K562 (cell line): ENCODE measurements around the gene PPP1R14B. TPM values are rescaled to one million over a fixed set of nuclear protein-coding genes. Genes with fewer than 3 reads are reported as not detected.

Experiments
- CHD2 ChIP-seq: IDR thresholded peaks from 2 replicates; pipeline ENCODE4 v1.6.1; 2011; ENCODE audit warnings: low read depth, low read length
- EP300 ChIP-seq: IDR thresholded peaks from 2 replicates; pipeline ENCODE4 v1.6.1; 2012; ENCODE audit warnings: low read length, improper control_type of control experiment
- ETS2 ChIP-seq: IDR thresholded peaks from 2 replicates; pipeline ENCODE4 v1.6.1; 2016; ENCODE audit warnings: borderline replicate concordance, missing genetic modification characterization, mild to moderate bottlenecking, moderate library complexity, missing compliant biosample characterization; ENCODE audit not compliant: poor library complexity, severe bottlenecking
- HDGF ChIP-seq: fragments of 450-650 bp; IDR thresholded peaks from 2 replicates; pipeline ENCODE4 v1.6.1; 2016
- LARP7 ChIP-seq: fragments of 450-650 bp; IDR thresholded peaks from 2 replicates; pipeline ENCODE4 v1.6.1; 2016
- POLR3G ChIP-seq: IDR thresholded peaks from 2 replicates; pipeline ENCODE4 v1.6.1; 2011; ENCODE audit not compliant: insufficient read length, insufficient replicate concordance; ENCODE audit errors: extremely low read depth
- RB1 ChIP-seq: fragments of 450-650 bp; IDR thresholded peaks from 2 replicates; pipeline ENCODE4 v1.6.1; 2017; ENCODE audit warnings: low read depth, mild to moderate bottlenecking
- SMARCA4 ChIP-seq: fragments of 450-650 bp; IDR thresholded peaks from 2 replicates; pipeline ENCODE4 v1.6.1; 2016
- ZBED1 ChIP-seq: IDR thresholded peaks from 2 replicates; pipeline ENCODE4 v1.6.1; 2014
- ZBTB17 ChIP-seq: fragments of 450-650 bp; formaldehyde crosslinking; IDR thresholded peaks from 2 replicates; pipeline ENCODE4 v1.4.0; 2020; ENCODE audit warnings: mild to moderate bottlenecking
- ZEB2 ChIP-seq: fragments of 450-650 bp; IDR thresholded peaks from 2 replicates; pipeline ENCODE4 v1.6.1; 2016
- ZNF12 ChIP-seq: sonication (generic); formaldehyde crosslinking; IDR thresholded peaks from 2 replicates; pipeline ENCODE4 v1.4.0; 2020; ENCODE audit warnings: mild to moderate bottlenecking, missing genetic modification reagents
- ZNF146 ChIP-seq: IDR thresholded peaks from one replicate; pipeline ENCODE4 v1.6.1; 2018; ENCODE audit warnings: missing compliant biosample characterization; ENCODE audit not compliant: unreplicated experiment
- ZNF311 ChIP-seq: fragments of 250-450 bp; sonication (Bioruptor Pico); IDR thresholded peaks from 2 replicates; pipeline ENCODE4 v1.4.0; 2020; ENCODE audit warnings: mild to moderate bottlenecking, moderate library complexity
- polyA plus RNA-seq, 8 experiments: library from polyadenylated mRNA; depleted of rRNA in 4 of 8; stranded (reverse) in 5 of 8; unstranded in 3 of 8; fragments of >200 nt; fragmentation: Nextera tagmentation in 2 of 8; fragmentation: Illumina TruSeq in 1 of 8; extraction: Ambion mirVana in 2 of 8; extraction: Trizol in 1 of 8; gene quantifications; 2 replicates each; pipeline versions ENCODE4 v1.2.1 to v1.2.3, GENCODE V29; 2011 to 2014; ENCODE audit warnings: inconsistent platforms in 1 of 8, missing spikeins in 1 of 8
- total RNA-seq, 7 experiments: library from RNA; depleted of rRNA in 6 of 7; stranded (reverse); fragments of >200 nt in 6 of 7; fragmentation: Illumina TruSeq in 2 of 7; extraction: Trizol in 2 of 7; gene quantifications; 2 replicates each; pipeline versions ENCODE4 v1.2.1 to v1.2.3, GENCODE V29; 2011 to 2021; ENCODE audit warnings: low replicate concordance in 1 of 7
- TF ChIP-seq, protein P1 (sequence below): fragments of 200-800 bp; sonication (Bioruptor generic); IDR thresholded peaks from 2 replicates; pipeline ENCODE4 v1.6.1; 2016; ENCODE audit warnings: missing genetic modification characterization, missing compliant biosample characterization
- TF ChIP-seq, protein P2 (sequence below): fragments of 250-450 bp; sonication (Bioruptor Pico); IDR thresholded peaks from 2 replicates; pipeline ENCODE4 v1.4.0; 2020; ENCODE audit warnings: borderline replicate concordance
- TF ChIP-seq, protein P3 (sequence below): fragments of 450-650 bp; IDR thresholded peaks from one replicate; pipeline ENCODE4 v1.6.1; 2018; ENCODE audit warnings: mild to moderate bottlenecking, moderate library complexity; ENCODE audit not compliant: partially characterized antibody
- TF ChIP-seq, protein P4 (sequence below), 2 experiments: IDR thresholded peaks; 2 replicates each; pipeline ENCODE4 v1.6.1; 2011; ENCODE audit warnings: borderline replicate concordance in 1 of 2, control low read depth in 1 of 2, low read depth in 1 of 2, low read length in 1 of 2, mild to moderate bottlenecking in 1 of 2, mixed read lengths in 1 of 2, moderate library complexity in 1 of 2; ENCODE audit not compliant: insufficient read depth in 1 of 2, insufficient read length in 1 of 2, poor library complexity in 1 of 2, severe bottlenecking in 1 of 2; ENCODE audit errors: extremely low read depth in 1 of 2

PPP1R14B gene
- total and polyA plus RNA-seq, 9 of the 15 experiments (the other 6 are each of a cell fraction or from before 2014, with no cell fraction given), result 7.7 to 566 (median 212) TPM

DNA sequence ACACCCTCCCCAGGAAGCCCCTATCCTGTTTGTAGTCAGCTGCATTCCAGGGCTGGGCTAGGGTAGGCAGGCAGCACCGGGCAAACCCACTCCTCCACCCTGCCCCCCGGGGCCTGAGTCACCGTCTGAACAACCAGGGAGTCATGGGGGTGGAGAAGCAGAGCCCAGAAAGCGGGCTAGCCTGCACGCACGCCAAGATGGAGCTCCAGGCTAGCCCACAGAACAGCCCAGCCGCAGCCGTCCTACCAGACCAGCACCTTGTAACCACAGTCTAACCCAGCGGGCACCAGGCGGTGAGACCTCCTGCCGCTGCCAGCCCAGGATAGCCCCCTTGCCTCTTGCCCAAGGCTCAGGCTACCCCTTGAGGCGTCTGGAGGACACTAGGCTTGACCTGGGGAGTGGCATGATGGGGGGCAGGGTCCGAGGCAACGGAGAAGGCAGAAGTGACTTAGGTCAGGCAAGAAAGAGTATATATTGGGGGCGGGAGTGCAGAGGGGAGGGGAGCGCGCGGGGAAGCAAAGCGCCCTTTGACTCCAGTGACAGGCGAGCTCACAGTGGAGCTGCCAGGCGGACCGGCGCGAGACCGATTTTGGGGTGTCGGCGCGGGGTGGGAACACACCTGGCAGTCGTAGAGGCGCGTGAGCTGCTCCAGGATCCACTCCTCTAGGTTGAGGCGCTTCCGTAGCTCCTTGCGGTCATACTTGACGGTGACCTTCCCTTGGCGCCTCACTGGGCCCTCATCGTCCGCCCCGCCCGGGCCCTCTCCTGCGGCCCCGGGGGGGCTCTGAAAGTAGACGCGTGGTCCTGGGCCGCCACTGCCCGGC lies 734 bp downstream of the PPP1R14B start (continued):
- TF ChIP-seq, protein P1, sequence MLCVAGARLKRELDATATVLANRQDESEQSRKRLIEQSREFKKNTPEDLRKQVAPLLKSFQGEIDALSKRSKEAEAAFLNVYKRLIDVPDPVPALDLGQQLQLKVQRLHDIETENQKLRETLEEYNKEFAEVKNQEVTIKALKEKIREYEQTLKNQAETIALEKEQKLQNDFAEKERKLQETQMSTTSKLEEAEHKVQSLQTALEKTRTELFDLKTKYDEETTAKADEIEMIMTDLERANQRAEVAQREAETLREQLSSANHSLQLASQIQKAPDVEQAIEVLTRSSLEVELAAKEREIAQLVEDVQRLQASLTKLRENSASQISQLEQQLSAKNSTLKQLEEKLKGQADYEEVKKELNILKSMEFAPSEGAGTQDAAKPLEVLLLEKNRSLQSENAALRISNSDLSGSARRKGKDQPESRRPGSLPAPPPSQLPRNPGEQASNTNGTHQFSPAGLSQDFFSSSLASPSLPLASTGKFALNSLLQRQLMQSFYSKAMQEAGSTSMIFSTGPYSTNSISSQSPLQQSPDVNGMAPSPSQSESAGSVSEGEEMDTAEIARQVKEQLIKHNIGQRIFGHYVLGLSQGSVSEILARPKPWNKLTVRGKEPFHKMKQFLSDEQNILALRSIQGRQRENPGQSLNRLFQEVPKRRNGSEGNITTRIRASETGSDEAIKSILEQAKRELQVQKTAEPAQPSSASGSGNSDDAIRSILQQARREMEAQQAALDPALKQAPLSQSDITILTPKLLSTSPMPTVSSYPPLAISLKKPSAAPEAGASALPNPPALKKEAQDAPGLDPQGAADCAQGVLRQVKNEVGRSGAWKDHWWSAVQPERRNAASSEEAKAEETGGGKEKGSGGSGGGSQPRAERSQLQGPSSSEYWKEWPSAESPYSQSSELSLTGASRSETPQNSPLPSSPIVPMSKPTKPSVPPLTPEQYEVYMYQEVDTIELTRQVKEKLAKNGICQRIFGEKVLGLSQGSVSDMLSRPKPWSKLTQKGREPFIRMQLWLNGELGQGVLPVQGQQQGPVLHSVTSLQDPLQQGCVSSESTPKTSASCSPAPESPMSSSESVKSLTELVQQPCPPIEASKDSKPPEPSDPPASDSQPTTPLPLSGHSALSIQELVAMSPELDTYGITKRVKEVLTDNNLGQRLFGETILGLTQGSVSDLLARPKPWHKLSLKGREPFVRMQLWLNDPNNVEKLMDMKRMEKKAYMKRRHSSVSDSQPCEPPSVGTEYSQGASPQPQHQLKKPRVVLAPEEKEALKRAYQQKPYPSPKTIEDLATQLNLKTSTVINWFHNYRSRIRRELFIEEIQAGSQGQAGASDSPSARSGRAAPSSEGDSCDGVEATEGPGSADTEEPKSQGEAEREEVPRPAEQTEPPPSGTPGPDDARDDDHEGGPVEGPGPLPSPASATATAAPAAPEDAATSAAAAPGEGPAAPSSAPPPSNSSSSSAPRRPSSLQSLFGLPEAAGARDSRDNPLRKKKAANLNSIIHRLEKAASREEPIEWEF (CRISPR knock-in tag), result no peak
- TF ChIP-seq RB1, result peak; percentile 26; the same call in 1 of the 2 replicates
- TF ChIP-seq, protein P2, sequence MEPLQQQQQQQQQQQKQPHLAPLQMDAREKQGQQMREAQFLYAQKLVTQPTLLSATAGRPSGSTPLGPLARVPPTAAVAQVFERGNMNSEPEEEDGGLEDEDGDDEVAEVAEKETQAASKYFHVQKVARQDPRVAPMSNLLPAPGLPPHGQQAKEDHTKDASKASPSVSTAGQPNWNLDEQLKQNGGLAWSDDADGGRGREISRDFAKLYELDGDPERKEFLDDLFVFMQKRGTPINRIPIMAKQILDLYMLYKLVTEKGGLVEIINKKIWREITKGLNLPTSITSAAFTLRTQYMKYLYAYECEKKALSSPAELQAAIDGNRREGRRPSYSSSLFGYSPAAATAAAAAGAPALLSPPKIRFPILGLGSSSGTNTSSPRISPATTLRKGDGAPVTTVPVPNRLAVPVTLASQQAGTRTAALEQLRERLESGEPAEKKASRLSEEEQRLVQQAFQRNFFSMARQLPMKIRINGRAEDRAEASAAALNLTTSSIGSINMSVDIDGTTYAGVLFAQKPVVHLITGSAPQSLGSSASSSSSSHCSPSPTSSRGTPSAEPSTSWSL (CRISPR knock-in tag), result no peak
- TF ChIP-seq, protein P3, sequence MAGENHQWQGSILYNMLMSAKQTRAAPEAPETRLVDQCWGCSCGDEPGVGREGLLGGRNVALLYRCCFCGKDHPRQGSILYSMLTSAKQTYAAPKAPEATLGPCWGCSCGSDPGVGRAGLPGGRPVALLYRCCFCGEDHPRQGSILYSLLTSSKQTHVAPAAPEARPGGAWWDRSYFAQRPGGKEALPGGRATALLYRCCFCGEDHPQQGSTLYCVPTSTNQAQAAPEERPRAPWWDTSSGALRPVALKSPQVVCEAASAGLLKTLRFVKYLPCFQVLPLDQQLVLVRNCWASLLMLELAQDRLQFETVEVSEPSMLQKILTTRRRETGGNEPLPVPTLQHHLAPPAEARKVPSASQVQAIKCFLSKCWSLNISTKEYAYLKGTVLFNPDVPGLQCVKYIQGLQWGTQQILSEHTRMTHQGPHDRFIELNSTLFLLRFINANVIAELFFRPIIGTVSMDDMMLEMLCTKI, result no peak
- peak; percentile 55; the same call in 1 of the 2 replicates for TF ChIP-seq HDGF
- peak; percentile 18; the same call in 1 of the 2 replicates for TF ChIP-seq LARP7
- TF ChIP-seq SMARCA4, result no peak; the same call in 1 of the 2 replicates
- TF ChIP-seq EP300, result no peak
- no peak for TF ChIP-seq ZNF146 (CRISPR knock-in tag)
- TF ChIP-seq, protein P4, sequence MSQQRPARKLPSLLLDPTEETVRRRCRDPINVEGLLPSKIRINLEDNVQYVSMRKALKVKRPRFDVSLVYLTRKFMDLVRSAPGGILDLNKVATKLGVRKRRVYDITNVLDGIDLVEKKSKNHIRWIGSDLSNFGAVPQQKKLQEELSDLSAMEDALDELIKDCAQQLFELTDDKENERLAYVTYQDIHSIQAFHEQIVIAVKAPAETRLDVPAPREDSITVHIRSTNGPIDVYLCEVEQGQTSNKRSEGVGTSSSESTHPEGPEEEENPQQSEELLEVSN (IDR thresholded peaks at IDR 0.05; ENCODE audit: borderline replicate concordance in 1 of 2, extremely low read depth in 1 of 2, insufficient read depth in 1 of 2, insufficient read length in 1 of 2, low read depth in 1 of 2, low read length in 1 of 2, poor library complexity in 1 of 2, severe bottlenecking in 1 of 2), result no peak
- no peak for TF ChIP-seq ZBTB17 (CRISPR knock-in tag)
- peak; percentile 22; the same call in 1 of the 2 replicates for TF ChIP-seq CHD2
- TF ChIP-seq POLR3G, result no peak
- no peak for TF ChIP-seq ETS2 (tag)
- no peak for TF ChIP-seq ZNF311 (CRISPR knock-in tag)
- TF ChIP-seq ZNF12 (CRISPR knock-in tag), result no peak
- TF ChIP-seq ZEB2, result no peak
- TF ChIP-seq ZBED1, result peak; percentile 50; the same call in 1 of the 2 replicates
